Measurements from ENCODE around the gene MRPS2.
"Not testable (repeated sequence)": the region's sequence is repeated elsewhere in the genome, so short reads cannot be mapped to it uniquely, and the experiment has no call there.

DNA sequence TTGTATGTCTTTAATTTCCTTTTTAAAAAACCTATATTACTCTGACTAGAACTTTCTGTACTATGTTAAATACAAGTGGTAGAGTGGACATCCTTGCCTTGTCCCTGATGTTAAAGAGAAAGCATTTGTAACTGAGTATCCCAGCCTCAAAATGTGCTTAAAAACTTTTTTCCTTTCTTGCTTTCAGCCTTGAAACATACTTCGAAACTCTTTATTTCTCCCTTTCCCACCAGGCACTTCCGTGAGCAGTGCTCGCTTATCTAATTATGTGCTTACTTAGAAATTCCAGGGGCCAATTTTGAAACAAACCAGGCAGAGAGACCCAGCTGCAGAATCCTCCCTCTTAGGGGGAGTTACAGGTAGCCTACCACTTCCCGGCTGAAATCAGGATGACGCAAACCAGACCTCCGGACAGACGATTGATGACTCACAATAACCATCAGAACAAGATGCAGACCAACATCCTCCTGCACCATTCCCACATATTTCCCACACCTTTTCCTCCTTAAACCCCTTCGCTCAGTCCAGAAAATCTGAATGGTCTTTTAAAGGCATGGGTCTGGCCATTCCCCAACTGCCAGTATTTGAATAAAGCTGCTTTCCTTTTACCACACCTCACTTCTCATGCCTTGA, 42.9 kb downstream of the MRPS2 start:
- TF ChIP-seq, protein P1, sequence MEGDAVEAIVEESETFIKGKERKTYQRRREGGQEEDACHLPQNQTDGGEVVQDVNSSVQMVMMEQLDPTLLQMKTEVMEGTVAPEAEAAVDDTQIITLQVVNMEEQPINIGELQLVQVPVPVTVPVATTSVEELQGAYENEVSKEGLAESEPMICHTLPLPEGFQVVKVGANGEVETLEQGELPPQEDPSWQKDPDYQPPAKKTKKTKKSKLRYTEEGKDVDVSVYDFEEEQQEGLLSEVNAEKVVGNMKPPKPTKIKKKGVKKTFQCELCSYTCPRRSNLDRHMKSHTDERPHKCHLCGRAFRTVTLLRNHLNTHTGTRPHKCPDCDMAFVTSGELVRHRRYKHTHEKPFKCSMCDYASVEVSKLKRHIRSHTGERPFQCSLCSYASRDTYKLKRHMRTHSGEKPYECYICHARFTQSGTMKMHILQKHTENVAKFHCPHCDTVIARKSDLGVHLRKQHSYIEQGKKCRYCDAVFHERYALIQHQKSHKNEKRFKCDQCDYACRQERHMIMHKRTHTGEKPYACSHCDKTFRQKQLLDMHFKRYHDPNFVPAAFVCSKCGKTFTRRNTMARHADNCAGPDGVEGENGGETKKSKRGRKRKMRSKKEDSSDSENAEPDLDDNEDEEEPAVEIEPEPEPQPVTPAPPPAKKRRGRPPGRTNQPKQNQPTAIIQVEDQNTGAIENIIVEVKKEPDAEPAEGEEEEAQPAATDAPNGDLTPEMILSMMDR (IDR thresholded peaks at IDR 0.05), result not testable (repeated sequence)
- not testable (repeated sequence) for TF ChIP-seq POLR2A (IDR thresholded peaks at IDR 0.05)
